HG02870 (cell line): ENCODE results near the gene TRMT61A.

Experiments
- ATAC-seq: cut with Tn5 transposase; IDR thresholded peaks from one replicate; pipeline ENCODE4 v1.9.1; 2021; ENCODE audit warnings: mild to moderate bottlenecking, moderate library complexity; ENCODE audit not compliant: unreplicated experiment

The TRMT61A gene

DNA sequence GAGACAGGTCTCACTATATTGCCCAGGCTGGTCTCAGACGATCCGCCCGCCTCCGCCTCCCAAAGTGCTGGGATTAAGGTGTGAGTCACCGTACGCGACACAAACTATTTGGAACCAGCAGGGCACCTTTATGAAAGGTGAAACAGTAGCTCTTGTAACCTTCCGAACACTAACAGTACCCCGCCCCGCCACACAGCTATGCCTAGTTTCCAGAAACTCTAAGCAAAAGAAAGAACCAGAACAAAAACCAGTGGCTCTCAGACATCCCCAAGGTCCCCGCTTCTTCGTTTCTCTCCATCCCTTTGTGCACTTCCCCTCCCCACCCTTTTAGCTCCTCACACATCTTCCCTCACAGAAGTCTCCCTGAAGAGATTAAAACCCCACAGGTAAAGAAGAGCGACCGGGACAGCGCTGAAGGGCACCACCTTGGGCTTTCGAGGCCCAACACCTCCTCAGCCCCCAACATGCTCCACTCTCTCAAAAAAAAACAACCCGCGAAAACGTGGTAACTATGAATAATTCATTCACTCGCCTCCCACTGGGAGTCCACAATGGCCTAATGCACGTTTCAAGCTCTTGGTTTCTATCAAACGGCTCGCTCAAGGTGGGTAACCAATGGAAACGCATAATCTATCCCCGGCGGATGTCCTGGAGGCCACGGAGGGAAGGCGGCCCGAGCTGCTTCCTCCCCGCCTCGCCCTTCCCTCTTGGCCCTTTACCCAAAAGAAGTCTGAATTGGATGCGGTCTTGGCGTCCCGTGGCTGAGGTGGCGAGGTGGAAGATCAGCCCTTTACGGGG lies 32.6 kb downstream of the TRMT61A start:
- ATAC-seq = peak; percentile 13

DNA sequence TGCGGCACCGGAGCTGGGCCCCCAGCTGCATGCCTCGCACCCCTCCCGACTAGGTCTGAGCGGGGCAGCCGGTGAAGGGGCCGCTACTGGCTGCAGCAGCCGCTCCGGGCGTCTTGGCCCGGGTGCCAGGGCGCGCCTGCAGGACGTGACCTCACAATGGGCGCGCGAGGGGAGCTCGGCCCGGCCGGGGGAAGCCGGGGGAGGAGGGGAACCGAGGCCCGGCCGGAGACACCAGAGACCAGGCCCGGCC lies 33.1 kb downstream of the TRMT61A start:
- no peak for ATAC-seq

DNA sequence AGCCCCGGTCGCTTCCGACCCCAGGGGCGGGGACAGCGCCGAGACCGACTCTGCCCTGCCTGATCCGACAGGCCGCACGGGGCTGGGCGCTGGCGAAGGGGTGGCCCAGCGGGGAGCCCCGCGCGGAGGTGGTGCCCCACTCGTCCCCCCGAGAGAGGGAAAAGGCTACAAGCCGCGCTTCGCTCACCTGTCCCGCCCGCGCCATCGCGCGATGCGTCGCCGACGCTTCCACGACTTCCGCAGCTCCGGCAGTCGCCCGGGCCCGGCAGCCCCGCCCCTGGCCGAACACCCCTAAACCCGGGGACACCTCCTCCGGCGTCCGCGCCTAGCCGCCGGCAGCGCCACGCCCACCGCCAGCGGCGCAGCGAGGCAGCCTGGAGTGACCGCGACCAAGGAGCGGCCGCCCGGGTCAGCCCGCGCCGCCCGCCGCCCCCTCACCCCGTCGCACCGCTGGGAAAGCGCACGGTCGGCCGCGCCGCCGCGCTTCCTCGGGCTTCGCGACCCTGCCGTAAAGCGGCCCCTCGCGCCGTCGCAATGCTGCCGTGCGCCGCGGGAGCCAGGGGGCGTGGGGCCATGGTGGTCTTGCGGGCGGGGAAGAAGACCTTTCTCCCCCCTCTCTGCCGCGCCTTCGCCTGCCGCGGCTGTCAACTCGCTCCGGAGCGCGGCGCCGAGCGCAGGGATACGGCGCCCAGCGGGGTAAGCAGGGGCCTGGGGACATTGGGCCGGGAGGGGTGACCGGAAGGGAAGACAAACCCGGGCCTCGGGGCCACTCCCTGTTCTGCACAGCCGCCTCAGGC lies 33.6 kb downstream of the TRMT61A start, which contains the start of the genes BAG5 and COA8:
TSS of gene BAG5 (minus strand) at position 229 of the 797 bp plus-strand sequence. CDS start 1,493 bp downstream, outside the sequence.
TSS of gene COA8 (plus strand) at position 532 of the 797 bp plus-strand sequence. CDS start at position 574, 42 bp downstream.
- peak; percentile 67 for ATAC-seq

DNA sequence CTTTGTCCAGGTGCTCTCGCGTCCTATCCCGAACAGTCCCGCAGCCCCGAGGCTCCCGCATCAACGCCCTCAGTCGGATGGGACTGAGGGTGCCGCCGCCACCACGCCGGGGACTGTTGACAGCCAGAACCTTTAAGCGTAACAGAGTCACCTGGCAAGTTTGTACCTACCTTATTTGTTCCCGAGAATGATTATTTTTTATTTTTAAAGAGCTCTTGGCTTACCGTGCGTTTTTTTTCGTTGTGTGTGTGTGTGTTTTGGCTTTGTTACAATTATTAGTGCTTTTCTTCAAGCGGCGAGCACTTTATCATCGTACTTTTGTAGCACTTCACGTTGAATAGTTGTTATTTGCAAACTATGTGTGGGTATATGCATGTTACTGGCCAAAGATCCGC lies 34.2 kb downstream of the TRMT61A start:
- no peak for ATAC-seq

DNA sequence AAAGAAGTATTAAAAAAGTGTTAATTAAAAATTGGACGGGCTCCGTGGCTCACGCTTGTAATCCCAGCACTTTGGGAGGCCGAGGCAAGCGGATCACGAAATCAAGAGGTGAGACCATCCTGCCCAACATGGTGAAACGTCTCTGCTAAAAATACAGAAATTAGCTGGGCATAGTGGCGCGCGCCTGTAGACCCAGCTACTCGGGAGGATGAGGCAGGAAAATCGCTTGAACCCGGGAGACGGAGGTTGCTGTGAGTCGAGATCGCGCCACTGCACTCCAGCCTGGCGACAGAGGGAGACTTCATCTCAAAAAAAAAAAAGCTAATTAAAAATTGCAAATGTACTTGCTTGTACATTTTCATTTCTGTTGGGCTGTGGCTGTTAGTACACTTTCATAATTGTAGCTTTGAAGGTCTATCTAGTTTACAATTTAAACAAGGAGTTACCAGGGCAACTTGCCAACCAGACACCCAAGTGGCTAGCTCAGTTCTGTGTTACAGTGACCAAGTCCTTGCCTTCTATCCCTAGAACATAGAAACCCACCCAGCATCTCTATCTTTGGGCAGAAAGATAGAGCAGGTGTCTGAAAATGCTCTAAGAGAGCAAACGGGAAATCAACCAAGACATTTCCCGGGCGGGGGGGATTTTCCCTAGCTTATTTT lies 35.0 kb downstream of the TRMT61A start:
- ATAC-seq = no peak

DNA sequence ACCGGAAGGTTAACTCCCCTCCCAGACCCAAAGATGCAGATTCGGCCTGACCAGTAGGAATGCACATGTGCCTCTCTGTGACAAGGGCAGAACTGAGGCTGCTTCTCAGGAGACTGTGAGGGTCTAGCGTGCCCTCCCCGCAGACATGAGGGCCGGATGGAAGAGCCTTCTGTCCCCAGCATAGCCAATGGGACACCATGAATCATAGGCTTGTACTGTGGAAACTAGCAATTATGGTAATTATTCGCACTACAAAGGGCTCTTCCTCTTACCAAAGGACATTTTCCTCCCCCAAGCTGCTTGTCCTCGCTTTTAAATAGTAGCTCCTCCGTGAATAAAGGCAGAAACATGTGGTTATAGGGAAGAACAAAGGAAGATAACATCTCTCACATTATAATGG lies 40.0 kb downstream of the TRMT61A start:
- ATAC-seq = no peak

DNA sequence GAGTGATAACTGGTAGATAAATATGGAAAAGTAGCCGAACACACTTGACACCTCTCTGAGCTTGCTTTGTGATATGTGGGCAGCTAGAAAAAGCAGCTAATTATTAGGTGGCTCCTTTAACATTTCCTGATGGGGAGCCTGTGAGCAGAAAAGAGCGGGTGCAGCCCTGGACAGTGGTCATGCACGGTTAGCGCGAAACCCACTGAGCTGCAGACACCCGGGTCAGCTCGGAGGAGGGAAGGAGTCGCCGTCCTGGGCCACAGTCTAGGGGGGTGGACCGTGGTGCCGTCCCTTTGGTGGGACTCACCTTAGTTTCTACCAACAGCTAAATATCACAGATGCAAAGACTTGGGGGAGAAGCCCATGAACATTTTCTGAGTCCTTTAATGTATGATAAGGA lies 40.4 kb downstream of the TRMT61A start:
- ATAC-seq = no peak

DNA sequence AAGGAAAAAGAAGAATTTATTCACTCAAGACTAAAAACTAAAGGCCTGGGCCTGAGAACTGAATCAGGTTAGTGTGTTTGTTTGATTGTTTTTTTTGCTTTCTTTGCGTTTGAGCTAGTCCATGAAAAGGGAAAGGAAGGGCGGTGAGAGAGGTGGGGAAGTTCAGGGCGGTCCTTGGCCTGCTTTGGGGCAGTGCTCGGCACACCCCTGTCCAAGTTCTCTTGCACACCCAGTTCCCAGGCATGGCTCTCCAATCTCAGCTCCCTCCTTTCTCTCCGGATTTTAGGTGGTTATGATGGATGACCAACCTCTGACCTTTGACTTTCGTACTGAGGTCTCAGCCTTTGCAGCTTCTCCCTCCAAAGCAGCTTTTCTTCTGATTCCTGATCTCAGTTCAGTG lies 45.1 kb downstream of the TRMT61A start:
- no peak for ATAC-seq

DNA sequence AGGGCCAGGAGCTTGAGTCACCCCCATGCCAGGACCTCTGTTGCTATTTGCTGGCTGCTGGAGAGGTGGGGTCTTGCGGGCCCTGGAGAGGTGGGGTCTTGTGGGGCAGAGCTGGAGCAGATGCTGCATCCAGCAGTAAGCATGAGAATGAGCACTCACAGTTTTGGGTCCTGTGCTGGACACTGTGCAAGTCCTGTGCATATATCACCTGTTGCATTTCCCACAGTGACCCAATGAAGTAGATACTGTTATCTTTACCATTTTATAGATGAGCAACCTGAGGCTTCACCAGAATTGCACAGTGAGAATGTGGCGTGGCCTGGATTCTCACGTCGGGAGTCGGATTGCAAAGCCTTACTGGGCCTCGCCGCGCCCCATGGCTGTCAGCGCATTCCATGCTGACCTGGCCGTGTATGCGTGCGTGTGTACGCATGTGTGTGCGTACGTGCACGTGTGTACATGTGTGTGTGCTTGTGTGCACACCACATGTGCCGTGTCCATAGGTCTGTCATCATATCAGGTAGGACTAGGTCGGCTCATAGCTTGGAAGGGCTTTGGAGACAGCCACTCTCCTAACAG lies 45.8 kb downstream of the TRMT61A start:
- ATAC-seq = no peak

DNA sequence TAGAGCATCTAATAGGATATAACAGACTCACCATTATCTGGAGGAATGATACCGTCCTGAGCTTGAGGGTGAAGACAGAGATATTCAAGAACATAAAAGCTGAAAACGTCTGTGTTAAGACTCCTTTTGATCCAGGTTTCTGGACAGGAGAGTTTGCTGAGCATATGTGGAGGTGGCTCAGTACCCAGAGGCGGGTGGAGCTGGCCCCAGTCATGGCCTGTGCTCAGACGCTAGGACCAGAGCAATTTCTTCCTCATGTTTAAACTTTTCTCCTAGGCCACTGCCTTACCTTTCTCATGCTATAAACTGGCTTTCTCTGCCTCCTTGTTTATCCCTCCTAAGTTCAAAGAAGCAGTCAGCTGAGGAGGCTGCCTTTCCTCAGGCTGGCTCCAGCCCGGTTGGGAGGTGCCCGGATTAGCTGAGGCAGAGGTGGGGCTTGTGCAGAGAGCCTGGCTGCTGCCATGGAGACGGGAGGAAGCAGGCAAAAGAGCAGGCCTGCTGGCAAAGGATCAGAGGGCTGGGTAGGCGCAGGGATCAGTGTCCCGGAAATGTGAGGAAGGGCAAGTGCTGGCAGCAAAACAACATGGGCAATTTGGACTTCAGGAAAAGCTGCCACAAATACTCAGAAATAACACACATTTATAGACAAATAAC lies 47.5 kb downstream of the TRMT61A start:
- no peak for ATAC-seq

DNA sequence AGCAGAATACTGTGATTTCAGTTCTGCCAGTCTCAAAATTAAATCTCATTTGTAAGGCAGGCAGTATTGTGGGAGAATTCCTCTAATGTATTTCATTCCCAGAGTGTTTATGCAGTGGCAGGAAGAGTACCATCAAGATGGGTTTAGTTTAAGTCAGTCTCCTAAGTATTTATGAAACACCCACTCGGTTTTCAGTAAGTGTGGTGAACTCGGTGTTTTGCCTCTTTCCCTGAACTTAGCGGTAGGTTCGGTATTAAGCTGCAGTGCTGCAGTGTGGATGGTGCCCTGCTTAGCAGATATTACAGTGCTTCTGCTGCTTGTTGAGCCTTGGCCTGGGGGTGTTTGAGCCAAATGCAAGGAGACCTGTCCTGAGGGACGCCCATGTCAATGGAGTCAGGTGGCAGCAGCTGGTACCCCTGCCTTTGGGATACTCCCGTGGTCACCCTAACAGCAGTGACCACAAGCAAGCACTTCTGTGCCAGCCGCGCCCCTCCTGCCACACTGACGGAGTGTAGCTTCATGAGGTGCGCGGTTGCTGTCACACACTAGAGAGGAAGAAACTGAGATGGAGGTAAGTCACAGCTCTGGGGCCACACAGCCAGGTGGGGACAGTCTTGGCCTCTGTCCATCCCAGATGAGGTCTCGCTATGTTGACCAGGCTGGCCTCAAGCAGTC lies 49.5 kb downstream of the TRMT61A start:
- ATAC-seq = no peak

DNA sequence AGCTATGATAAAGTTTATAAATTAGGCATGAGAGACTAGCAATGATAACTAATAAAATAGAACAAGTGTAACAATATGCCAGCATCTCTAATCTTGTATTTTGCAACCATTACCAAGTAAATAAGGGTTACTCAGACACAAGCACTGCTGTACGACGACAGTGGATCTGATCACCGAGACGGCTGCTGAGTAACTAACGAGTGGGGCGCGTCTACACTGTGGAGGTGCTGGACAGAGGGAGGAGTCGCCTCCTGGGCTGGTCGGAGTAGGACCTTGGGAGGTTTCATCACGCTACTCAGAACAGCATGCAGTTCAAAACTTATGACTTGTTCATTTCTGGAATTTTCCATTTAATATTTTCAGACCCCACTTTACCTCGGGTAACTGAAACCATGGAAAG lies 52.2 kb downstream of the TRMT61A start:
- ATAC-seq = no peak

DNA sequence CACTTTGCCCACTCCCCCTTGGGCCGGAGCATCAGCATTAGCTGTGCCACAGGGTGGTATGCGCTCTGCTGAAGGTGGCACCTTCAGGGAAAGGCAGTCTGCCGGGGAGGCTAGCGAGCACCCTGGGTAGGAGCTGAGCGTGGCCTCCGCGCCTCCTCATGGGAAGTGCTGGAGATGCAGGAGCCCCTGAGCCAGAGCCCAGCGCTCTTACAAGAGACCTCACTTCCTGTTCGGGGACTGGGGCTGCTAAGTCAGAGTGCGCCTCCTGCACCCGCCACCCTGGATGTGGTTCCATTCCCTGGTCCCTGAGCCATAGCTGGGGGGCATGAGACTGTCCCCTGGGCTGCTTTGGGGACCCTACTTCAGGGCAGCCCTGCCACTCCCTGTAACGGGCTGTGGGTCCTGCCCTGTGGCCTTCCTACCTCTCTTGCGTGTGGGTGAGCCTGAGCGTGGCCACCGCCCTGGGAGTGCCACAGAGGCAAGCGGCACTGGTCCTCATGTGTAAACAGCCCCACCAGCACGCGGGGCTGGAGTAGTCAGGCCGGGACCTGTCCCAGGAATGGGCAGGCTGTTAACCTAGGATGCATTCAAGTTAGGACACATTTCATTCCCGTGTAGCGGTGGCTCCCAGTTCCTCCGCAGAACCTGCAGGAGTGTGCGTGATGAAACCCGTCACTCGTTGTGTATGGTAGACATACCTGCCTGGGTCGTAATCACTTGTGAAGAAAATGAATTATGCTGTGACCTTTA lies 53.1 kb downstream of the TRMT61A start:
- ATAC-seq = no peak

DNA sequence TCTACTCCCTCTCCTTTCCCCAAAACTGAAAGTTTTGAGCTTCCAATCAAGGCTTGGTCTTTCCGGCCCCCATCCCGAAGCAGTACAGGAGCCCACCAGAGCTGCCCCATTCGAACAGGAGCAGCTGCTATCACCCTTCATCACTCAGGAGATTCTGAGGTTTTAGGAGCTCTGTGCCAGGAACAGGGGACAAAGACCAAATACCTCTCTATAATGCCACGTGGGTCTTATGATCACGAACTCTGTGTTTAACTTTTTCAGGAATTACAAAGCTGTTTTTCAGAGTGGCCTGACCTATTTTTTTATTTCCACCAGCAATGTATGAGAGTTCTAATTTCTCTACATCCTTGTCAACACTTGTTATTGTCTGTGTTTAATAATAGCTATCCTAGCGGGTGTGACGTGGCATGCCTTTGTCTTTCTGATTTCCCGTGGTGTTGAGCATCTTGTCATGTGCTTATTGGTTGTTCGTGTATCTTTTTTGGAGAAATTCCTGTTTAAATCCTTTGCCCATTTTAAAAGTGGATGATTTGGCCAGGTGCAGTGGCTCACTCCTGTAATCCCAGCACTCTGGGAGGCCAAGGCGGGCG lies 55.4 kb downstream of the TRMT61A start:
- no peak for ATAC-seq
